KOPT-K1 (cell line): Measurements from ENCODE around the gene BCL11B.

Source experiments
- H3K27ac ChIP-seq: fragments of 200-600 bp; sonication (generic); 2 replicates; pipeline ENCODE4 v1.5.1; 2016; ENCODE audit warnings: antibody characterized with exemption, mild to moderate bottlenecking, low read depth, low read length; ENCODE audit not compliant: poor library complexity, severe bottlenecking
- H3K36me3 ChIP-seq: fragments of 200-600 bp; sonication (generic); 2 replicates; pipeline ENCODE4 v1.5.1; 2017; ENCODE audit warnings: antibody characterized with exemption, mild to moderate bottlenecking, low read length, moderate library complexity; ENCODE audit not compliant: insufficient read depth
- H3K9me3 ChIP-seq: fragments of 200-600 bp; sonication (generic); 2 replicates; pipeline ENCODE4 v1.5.1; 2017; ENCODE audit warnings: antibody characterized with exemption, low read length, mild to moderate bottlenecking; ENCODE audit not compliant: insufficient read depth, poor library complexity, severe bottlenecking

Gene BCL11B

DNA sequence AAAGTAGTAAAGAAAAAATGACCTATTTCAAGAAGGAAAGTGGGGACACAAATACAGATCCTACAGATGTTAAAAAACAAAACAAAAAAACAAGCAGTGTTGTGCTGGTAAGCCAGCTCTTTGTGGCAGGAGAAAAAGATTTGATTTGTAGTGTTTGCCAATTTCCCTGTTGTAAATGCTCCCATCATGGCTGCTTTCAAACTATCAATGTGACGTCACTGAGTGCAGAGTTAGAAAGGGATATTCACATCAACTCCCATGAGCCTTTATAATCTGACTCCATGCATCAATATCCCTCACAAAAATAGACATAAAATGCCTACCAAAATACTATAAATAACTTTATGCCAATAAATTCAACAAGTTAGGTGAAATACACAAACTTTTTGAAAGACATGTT lies 32.2 kb upstream of the BCL11B start:
- Histone ChIP-seq H3K27ac (no peak overlapping the region), H3K36me3 (no peaks in the 10 kb centered on the region), H3K9me3 (peaks cover 21% of the 10 kb centered on the region)

DNA sequence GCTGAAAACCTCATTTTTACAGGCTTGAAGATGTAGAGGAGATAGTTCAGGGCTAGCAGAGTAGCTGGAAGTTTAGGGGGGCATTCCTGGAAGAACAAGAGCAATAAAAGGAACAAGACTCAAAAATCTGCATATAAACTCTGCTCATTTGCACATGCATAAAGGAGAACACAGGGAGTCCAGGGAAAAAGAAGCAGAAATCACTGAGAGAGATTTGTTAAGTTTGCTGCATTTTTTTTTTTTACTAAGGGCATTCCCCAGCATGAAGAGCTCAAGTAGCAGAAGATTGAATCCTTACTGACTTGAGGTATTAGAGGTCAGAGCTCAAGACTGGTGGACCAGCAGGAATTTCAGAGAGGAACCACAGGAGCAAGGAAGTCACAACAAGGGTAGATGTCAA lies 28.2 kb upstream of the BCL11B start:
- H3K36me3 ChIP-seq = no peaks in the 10 kb centered on the region
- H3K9me3 ChIP-seq = peaks cover 49% of the 10 kb centered on the region
- no peak overlapping the region for H3K27ac ChIP-seq

DNA sequence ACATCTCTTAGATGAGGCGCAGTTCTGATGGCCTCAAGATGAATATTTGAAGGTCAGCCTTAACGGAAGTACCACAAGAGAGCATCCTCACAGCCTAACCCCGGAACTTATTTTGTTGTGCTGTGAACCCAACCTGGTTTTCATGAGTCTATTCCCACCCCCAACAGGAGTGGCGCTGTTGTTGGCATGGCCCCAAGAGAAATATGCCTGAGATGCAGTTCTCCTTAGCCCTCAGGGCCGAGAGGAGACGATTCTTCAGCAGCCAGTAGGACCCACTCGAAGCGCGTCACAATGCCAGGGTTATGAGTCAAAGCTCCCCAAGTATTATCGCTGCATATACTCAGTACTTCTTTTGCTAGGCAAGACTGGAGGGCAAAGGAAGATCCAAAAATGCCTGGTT lies 24.5 kb upstream of the BCL11B start:
- Histone ChIP-seq H3K36me3 (no peaks in the 10 kb centered on the region), H3K9me3 (peaks cover 39% of the 10 kb centered on the region)

DNA sequence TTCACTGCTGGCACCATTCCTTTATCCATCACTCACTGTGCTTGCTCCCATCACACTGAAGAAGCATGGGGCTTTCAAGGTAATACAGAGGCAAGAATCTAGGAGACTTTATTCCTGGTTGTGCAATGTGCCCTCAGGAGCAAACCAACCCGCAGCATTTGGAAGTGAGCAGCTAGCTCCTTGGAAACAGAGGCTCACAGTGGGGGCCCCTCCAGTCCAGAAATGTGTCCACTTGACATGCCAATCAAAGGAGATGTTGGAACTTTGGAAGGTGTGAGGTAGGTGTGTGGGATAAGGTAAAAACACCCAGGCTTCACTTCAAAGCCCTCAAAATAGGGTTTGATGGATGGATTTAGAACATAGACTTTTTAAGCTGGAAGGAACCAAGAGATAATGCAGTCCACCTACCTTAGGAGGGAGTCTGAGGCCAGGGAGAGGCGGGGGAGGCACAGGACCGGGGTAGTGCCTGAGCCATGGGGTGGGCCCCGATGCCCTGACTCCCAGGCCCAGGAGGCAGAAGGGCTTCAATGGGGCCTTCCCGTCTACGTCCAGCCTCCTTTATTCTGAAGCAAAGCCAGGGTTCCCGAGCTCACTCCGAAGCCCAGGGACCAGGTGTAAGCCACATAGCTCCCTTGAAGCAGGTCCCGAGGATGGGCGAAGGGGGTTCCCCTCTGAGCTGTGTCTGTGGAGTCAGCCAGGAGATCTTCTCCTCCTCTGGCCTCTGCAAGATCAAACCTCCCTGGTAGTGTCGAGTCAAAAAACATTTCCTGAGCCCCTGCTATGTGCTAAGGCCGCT lies 17.6 kb upstream of the BCL11B start:
- Histone ChIP-seq H3K9me3 (no peaks in the 10 kb centered on the region), H3K36me3 (no peaks in the 10 kb centered on the region), H3K27ac (no peak overlapping the region)

More for the DNA sequence above, 24.5 kb upstream of the BCL11B start:
- H3K27ac ChIP-seq = no peak overlapping the region

DNA sequence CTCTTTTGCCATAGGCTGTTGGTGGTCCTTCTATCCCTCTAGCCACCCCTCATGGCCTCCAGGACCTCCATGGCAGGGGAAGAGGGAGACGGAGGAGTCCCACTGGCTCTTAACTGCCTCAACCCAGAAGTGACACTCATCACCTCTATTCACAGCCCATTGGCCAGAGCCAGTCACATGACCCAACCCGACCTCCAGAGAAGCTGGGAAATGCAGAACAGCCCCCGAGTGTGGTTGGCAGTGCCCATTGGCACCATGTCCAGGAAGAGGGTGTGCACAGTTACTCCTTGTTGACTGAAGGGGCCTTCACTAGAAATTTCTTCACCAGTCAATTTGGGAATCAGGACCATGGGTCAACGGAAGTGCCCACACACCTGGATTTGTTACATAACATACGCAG lies 17.0 kb upstream of the BCL11B start:
- no peaks in the 10 kb centered on the region for H3K36me3 ChIP-seq
- H3K27ac ChIP-seq = no peak overlapping the region
- no peaks in the 10 kb centered on the region for H3K9me3 ChIP-seq

DNA sequence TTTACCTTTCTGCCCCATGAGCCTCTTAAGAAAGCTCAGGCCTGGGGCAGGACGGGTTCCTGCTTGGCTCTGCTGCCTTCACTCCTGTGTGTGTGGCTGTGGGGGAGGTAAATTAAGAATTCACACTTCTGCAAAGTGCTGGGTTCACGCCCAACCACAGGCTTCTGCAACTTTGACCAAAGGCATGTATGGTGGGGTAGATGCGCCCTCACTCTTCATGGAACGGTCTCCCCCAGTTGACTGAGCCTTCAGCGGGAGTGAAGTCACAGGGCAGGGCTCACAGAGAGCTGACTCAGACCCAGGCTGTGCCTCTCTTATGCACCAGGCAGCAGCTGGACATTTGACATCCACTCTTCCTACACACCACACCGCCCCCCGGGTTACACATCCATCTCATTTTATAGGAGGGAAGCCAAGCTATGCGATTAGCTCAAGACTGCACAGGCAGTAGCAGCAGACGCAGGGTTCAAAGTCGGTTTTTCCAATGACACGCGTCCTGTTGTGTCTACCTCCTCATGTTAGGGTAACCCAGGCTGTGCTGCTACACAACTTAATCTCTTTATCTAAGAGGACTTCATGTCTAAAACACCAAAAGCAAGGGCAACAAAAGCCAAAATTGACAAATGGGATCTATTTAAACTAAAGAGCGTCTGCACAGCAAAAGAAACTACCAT lies 15.4 kb upstream of the BCL11B start:
- Histone ChIP-seq H3K27ac (peak overlapping the region; percentile 45), H3K36me3 (no peaks in the 10 kb centered on the region), H3K9me3 (no peaks in the 10 kb centered on the region)

DNA sequence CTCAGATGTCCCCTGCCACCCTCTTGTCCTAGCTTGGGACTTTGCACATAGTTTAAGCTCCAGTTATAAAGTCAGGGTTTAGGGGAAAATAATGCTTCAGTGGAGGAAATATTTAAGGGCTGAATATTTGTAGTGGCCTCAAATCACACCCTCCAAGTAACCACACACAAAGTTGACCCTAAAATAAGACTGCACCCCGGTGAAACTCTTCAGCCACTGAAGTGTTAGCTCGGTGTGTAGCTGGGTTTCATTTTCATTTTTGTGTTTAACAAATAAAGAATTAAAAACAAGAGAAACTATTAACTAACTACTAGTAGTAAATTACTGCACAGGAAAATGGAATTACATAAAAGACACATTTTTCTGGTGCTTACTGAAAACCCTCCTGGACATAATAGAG lies 14.8 kb upstream of the BCL11B start:
- Histone ChIP-seq H3K36me3 (no peaks in the 10 kb centered on the region), H3K9me3 (no peaks in the 10 kb centered on the region), H3K27ac (peak overlapping the region; percentile 45)

DNA sequence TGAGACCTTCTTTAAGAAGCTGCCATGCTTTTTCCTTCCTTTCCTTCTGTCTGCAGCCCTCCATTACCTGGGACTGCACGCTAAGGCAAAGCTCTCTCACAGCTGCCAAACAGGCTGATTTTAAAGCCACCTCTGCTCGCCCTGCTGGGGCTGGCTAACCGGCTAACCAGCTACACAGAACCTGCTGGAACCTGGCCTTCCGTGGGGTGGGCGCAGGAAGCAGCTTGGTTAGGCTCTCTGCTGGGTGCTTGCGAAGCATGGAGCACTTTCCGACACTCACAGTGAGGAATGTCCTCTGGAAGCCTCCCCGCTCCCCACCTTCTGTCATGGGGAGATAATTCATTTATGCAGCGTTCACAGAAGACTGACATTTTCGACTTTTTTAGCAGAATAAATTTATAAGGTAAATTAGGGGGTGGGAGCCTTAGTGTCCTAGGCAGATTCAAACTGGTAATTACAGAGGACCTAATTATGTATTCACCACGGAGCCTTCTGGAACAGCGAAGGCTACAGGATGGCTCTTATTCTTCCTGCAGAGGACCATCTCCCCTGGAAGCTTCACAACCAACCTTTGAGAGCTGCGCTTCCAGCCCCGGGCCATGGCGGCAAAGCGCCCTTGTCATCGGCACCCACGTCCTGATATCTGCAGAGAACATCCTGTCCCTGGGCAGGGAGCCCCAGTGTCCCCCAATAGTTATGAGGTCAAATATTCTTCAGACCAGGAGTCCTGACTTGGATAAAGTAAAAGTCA lies 12.4 kb upstream of the BCL11B start:
- H3K27ac ChIP-seq = no peak overlapping the region
- no peaks in the 10 kb centered on the region for H3K9me3 ChIP-seq
- no peaks in the 10 kb centered on the region for H3K36me3 ChIP-seq

DNA sequence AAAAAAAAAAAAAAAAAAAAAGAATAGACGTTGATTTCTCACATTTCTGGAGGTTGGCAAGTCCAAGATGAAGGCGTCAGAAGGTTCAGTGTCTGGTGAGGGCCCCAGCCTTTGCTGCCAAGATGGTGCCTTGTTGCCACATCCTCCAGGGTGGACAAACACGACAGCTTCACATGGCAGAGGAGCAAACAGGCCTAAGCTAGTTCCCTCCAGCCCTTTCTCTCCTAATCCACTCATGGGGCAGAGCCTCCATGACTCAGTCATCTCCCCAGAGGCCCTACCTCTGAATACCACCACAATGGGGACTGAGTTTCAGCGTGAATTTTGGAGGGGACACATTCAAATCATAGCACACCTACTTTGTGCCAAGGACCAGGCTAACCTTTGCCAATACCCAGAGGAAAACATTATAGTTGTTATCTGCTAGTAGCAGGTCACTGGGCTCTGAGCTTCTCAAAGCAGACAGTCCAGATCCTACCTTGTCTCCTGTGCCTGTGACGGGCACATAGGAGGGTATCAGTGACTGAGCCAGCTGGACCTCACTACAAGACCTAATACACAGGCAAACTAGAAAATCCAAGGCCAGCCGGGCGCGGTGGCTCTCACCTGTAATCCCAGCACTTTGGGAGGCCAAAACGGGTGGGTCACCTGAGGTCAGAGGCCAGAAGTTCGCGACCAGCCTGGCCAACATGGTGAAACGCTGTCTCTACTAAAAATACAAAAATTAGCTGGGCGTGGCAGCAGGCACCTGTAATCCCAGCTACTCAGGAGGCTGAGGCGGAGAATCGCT lies 10.5 kb upstream of the BCL11B start:
- no peaks in the 10 kb centered on the region for H3K36me3 ChIP-seq
- no peaks in the 10 kb centered on the region for H3K9me3 ChIP-seq
- no peak overlapping the region for H3K27ac ChIP-seq

DNA sequence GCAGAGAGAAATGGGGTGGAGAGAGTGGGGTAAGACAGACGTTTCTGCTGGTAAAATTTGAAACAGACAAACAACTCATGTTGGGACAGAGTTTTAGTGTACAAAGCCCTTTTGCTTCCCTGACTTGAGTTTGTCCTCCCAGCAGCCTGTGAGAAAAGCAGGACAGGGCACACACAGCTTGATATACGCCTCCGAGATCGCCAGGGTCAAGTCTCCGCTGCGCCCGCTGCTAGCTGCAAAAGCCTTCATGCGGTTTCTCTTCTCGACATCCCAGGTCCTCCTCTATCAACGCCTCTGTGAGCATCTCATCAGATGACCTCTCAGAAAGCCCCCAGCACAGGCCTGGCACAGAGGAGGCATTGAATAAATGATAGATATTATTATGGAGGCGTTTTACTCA lies 9.4 kb upstream of the BCL11B start:
- H3K36me3 ChIP-seq = no peaks in the 10 kb centered on the region
- no peak overlapping the region for H3K27ac ChIP-seq
- H3K9me3 ChIP-seq = no peaks in the 10 kb centered on the region

DNA sequence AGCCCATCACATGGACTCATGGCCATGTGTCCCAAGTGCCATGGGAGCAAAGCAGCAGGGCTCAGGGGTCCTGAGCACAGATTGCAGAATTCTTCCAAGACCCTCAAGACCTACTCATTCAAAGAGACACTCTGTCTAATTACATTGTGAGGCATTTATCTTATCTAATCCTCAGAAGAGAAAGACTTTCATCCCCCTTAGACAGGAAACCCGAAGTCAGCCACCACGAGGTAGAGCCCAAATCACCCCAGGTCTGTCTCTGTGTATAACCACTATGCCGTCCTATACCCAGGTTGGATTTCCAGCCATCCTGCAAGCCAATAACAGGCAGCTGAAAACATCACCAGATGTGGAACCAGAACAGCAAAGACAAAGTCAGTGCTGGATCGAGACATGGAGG lies 8.9 kb upstream of the BCL11B start:
- H3K9me3 ChIP-seq = no peaks in the 10 kb centered on the region
- H3K27ac ChIP-seq = no peak overlapping the region
- H3K36me3 ChIP-seq = no peaks in the 10 kb centered on the region

DNA sequence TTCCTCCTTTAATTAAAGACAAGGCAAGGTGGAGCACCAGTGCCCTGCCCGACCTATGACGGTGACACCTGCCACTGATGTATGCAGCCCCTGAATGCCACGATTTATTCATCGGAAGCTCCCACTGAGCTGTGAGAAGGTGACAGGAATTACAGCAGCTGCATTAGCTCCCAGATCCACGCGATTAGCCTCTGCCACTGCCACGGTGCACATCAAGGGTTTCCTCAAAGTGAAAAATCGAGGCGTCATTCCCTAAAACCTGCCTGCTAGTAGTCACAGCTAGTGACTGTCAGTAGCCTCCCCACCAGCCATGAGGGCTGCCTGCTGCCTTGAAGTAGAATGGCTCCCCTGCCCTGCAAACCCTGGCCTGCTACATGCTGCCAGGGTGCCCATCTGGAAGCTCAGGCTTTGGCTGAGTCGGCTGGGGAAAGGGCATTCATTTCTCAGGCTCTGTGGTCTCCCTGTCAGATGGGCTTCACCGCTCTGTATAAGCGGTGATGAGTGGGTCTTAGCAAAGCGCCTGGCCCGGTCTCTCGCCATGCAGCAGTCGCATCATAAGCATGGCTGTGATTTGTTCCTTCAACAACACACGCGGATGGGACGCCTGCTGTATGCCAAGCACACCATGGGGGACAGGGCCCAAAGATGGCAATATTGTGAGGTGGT lies 8.2 kb upstream of the BCL11B start:
- Histone ChIP-seq H3K27ac (no peak overlapping the region), H3K36me3 (no peaks in the 10 kb centered on the region), H3K9me3 (no peaks in the 10 kb centered on the region)

DNA sequence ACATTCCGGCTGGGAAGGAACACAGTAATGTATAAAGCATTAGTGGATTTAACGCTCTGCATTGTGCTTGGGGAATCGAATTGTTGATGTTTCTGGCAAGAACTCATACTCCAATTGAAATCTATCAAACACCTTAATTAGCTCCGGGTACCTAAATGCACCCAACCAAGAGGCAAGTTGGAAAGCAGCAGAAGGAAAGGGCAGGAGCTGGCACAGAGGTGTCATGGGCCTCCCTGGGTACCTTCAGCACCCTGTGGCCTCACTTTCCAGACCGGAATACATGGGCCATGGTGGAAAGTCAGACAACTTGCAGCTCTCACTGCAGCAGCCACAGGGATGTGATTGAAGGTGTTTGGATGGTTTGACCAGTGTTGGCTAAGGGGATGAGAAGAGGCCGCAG lies 6.8 kb upstream of the BCL11B start:
- Histone ChIP-seq H3K27ac (no peak overlapping the region), H3K9me3 (no peaks in the 10 kb centered on the region), H3K36me3 (no peaks in the 10 kb centered on the region)

DNA sequence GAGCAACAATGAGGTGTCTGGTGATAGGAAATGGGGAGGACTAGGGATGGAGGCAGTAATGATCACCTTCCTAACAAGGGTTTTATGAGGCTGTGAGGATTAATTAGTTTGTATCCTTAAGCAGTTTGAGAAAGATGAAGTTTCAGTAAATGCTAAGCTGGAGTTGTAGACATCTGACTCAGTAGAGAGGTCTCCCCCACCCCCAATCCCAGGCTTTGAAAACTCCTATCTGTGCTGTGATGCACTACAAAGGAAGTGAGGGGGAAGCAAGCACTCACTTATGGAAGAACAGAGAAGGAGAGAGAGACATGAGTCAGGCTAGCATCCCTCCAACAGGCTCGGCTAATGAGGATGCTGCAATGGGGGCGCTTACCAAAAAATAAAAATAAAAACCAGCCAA lies 5.5 kb upstream of the BCL11B start:
- H3K27ac ChIP-seq = no peak overlapping the region
- H3K36me3 ChIP-seq = no peaks in the 10 kb centered on the region
- no peaks in the 10 kb centered on the region for H3K9me3 ChIP-seq
